GM18517 (cell line): ENCODE measurements around the gene RAET1L.
"Not testable (repeated sequence)": the region's sequence is repeated elsewhere in the genome, so short reads cannot be mapped to it uniquely, and the experiment has no call there.

ENCODE experiments used
- ATAC-seq: cut with Tn5 transposase; IDR thresholded peaks from one replicate; pipeline ENCODE4 v1.9.1; 2021; ENCODE audit warnings: mild to moderate bottlenecking, moderate library complexity; ENCODE audit not compliant: unreplicated experiment

Gene RAET1L

GRCh38 chr6:150017186-150017521 is 8.2 kb downstream of the RAET1L start:
- not testable (repeated sequence) for ATAC-seq

GRCh38 chr6:150016324-150017185 is 8.8 kb downstream of the RAET1L start:
- ATAC-seq = peak; percentile 65

GRCh38 chr6:150015281-150016001 is 9.9 kb downstream of the RAET1L start:
- not testable (repeated sequence) for ATAC-seq

GRCh38 chr6:150014623-150015280 is 10.6 kb downstream of the RAET1L start:
- not testable (repeated sequence) for ATAC-seq

- ATAC-seq = not testable (repeated sequence)
Observed at GRCh38 chr6:150013785-150014622, 11.3 kb downstream of the RAET1L start.

- ATAC-seq = not testable (repeated sequence)
Observed at GRCh38 chr6:150012846-150013784, 12.2 kb downstream of the RAET1L start.

GRCh38 chr6:150008588-150008987 is 16.7 kb downstream of the RAET1L start:
- ATAC-seq = no peak

- ATAC-seq = no peak
Observed at GRCh38 chr6:150006961-150007464, 18.3 kb downstream of the RAET1L start.

- ATAC-seq = no peak
Observed at GRCh38 chr6:150005761-150006651, 19.3 kb downstream of the RAET1L start.

GRCh38 chr6:150004783-150005717 is 20.3 kb downstream of the RAET1L start:
- peak; percentile 54 for ATAC-seq

GRCh38 chr6:150004101-150004782 is 21.1 kb downstream of the RAET1L start:
- ATAC-seq = no peak

GRCh38 chr6:150003599-150003998 is 21.7 kb downstream of the RAET1L start:
- ATAC-seq = not testable (repeated sequence)

- no peak for ATAC-seq
Observed at GRCh38 chr6:150002710-150003109, 22.6 kb downstream of the RAET1L start.

GRCh38 chr6:150001295-150002008 is 23.9 kb downstream of the RAET1L start:
- ATAC-seq = peak; percentile 54

GRCh38 chr6:149999636-150000035 is 25.7 kb downstream of the RAET1L start:
- ATAC-seq = no peak

- ATAC-seq = no peak
Observed at GRCh38 chr6:149995971-149996370, 29.4 kb downstream of the RAET1L start.
